HTERT RPE-1 (cell line): ENCODE measurements around the gene FGD5.

Experiments
- in situ Hi-C: fragments of 300-500 bp; cut with MboI; formaldehyde crosslinking; loops from 4 replicates; pipeline ENCODE4 v1.14.3; 2020; ENCODE audit warnings: low sequenced_read_pairs

Gene FGD5

GRCh38 chr3:14826069-14826468 is 7.3 kb downstream of the FGD5 start:
- in situ Hi-C loops = no loop called here

GRCh38 chr3:14827776-14828175 is 9.0 kb downstream of the FGD5 start:
- in situ Hi-C loops = no loop called here

DNA sequence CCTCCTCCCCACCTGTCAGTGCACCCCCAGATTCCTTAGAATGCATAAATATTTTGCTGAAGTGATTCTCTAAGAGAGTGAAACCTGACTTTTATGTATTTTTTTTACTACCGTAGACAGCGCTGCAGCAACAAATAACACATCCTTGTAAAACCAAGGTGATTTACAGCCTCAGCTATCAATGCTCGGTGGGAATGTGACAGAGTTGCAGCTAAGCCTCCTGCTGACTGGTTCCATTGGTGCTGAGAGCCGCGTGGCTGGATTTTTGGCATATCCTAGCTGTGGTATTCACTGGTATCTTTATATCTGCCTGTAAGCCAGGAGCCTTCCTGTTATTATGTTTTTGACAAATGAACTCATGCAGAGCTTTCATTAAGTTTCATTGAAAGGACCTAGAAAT is 11.0 kb downstream of the FGD5 start:
- in situ Hi-C loops = no loop called here

DNA sequence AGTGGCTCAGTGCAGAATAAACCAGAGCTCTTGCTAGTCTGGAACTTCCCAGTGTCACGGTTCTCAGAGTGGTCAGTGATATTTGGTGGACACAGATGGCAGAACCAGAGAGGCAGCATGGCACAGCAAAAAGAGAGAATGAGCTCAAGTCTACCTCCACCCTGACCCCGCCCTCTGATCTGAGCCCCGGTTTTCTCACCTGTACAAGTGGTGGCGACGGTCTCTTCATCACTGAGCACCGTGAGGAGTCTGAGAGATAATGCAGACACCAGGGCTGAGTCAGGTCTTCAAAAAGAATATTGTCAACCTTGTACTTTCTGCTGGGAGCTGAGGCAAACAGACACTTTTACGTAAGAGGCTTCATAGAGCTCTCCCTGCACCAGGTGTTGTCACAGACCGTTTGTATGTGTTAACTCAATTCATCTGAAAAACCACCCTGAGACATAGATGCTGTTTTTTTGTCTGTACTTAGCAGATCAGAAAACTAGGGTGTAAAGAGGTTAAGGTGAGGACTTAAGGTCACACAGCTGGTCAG is 13.2 kb downstream of the FGD5 start:
- in situ Hi-C loops = no loop called here

GRCh38 chr3:14832975-14833722 is 14.4 kb downstream of the FGD5 start:
- in situ Hi-C loops = no loop called here

- in situ Hi-C loops = no loop called here
These were observed 15.4 kb downstream of the FGD5 start for GRCh38 chr3:14834121-14834520.

- in situ Hi-C loops = no loop called here
These were observed 16.2 kb downstream of the FGD5 start for GRCh38 chr3:14834807-14835466.

- in situ Hi-C loops = no loop called here
These were observed 17.3 kb downstream of the FGD5 start for GRCh38 chr3:14836049-14836468.

- in situ Hi-C loops = no loop called here
These were observed 18.6 kb downstream of the FGD5 start for GRCh38 chr3:14837186-14837877.

DNA sequence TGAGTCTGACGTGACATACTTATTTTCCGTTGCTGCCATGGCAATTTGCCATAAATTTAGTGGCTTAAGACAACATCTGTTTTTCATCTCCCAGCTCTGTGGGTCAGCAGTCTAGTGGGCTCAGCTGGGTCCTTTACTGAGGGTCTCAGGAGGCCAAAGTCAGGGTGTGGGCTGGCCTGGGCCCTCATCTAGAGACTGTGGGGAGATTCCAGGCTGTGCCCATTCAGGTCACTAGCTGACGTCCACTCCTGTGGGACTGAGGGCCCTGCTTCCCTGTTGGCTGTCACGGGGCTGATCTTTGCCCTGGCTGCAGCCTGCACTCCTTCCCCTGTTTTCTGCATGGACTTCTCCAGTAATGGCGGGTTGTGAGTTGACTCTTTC is 19.1 kb downstream of the FGD5 start:
- in situ Hi-C loops = no loop called here

DNA sequence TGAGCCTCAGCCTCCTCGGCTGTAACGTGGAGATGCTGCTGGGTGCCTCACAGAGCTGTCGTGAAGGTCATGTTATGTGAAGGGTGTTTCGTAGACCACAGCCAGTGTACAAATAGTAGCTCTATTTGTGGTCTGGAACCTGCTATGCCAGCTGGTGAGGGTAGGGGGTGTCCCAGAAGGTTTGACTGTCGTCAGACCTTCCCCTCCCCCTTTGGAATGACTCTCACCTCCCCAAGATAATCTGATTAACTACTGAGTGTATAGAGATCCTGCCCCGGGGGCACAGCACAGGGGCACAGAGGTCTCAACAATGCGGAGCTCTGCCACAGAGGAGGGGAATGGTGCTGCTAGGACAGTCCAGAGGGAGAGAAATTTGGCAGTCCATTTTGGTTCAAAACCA is 20.5 kb downstream of the FGD5 start:
- in situ Hi-C loops = no loop called here

DNA sequence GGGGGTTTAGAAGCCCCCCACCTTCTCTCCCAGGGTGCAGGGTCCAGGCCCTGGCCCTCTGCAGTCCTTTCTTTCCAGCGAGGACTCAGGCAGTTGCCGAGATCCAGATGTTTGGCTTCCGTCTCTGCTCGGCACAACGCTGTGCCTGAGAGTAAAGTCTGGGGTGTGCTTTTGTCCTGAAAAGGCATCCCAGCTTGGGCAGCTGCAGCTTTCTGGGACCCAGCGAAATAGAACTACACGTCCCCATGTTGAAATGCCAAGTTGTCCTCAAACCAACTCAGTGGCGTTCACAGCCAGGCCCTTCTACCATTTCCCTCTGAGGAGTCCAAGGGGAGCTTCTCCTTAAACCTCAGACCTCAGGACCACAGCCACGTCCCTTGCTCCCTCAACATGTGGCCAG is 23.1 kb downstream of the FGD5 start:
- in situ Hi-C loops = no loop called here

DNA sequence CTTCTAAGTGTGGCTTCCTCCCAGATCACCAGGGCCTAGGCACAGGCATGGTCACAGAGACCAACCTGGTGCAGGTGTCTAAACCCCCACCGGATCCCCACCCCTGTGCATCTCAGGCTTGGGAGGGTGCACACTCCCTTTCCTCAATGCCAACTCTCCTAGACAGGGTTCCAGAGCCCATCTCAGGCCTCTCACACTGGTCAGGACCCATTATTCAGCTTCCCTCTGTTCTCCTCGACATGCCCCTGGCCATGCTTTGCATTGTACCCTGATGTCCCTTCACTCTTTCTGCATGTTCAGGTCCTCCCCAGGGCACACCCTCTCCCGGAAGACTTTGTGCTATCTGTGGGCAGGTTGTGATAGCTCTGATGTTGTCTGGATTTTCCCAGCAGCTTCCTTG is 23.5 kb downstream of the FGD5 start:
- in situ Hi-C loops = no loop called here

DNA sequence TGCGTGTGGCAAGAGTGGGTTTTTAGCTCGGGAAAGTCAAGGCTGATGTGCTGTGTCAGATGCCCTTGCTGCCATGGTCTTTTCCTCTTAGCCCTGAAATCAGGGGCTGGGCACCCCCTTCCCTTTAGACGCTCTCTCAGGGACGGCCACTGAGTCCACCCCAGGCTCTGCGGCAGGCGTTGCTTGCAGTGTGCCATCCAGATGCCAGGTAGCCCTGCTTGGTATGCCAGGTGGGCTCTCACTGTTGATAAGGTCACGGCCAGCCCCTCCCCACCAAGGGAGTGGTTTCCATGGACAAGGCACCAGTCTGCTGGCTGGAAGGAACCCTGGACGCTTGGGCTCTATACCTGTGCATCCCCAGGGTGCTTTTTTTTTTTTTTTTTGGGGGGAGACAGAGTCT is 24.6 kb downstream of the FGD5 start:
- in situ Hi-C loops = no loop called here

GRCh38 chr3:14844386-14845170 is 25.8 kb downstream of the FGD5 start:
- in situ Hi-C loops = no loop called here

GRCh38 chr3:14845180-14845579 is 26.4 kb downstream of the FGD5 start:
- in situ Hi-C loops = no loop called here

DNA sequence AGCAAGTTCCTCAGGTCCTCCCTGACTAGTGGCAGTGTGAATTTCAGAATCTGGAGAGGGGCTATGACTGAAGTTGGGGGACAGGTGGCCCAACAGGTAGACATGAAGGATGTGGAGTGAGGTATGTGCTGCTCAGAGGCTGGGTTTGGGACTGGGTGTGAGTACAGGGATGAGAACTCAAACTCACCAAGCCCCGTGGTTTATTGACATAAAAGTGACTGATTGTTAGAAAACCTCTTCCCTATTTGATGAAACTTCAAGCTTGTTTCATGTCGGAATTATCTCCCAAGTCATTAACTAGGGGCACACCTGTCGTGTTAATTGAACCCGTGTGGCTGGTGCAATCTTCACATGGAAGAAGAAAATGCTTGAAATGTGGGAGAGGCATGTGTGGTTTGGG is 27.1 kb downstream of the FGD5 start:
- in situ Hi-C loops = no loop called here

DNA sequence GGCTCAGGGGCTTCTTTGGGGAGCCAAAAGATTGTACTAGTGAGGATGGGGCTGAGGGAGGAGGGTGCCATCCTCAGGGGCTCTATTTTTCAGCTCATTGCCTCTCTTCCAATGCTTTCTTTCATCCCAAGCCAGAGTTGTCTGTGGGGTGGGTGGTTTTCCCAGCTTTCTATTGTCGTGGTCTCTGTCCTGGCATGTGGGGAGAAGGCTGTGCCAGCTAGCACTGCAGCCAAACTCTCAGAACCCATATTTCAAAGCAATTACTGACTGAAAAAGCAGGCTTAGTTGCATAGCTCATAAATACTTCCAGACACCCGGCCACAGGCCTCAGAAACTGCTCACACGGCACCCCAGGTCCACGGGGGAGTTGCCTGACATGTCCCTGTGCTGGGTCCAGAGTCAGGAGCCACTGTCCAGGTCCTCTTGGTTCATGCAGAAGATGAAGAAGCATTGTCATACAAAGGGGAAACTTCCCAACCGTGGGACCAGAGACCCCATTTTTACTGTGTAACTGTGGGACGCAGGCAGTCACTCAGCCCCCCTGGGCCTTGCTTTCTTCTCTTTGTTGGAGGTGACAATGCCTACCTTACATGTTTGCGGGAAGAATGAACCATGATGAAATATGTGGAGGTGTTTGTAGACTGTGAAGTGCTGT is 27.6 kb downstream of the FGD5 start:
- in situ Hi-C loops = no loop called here

DNA sequence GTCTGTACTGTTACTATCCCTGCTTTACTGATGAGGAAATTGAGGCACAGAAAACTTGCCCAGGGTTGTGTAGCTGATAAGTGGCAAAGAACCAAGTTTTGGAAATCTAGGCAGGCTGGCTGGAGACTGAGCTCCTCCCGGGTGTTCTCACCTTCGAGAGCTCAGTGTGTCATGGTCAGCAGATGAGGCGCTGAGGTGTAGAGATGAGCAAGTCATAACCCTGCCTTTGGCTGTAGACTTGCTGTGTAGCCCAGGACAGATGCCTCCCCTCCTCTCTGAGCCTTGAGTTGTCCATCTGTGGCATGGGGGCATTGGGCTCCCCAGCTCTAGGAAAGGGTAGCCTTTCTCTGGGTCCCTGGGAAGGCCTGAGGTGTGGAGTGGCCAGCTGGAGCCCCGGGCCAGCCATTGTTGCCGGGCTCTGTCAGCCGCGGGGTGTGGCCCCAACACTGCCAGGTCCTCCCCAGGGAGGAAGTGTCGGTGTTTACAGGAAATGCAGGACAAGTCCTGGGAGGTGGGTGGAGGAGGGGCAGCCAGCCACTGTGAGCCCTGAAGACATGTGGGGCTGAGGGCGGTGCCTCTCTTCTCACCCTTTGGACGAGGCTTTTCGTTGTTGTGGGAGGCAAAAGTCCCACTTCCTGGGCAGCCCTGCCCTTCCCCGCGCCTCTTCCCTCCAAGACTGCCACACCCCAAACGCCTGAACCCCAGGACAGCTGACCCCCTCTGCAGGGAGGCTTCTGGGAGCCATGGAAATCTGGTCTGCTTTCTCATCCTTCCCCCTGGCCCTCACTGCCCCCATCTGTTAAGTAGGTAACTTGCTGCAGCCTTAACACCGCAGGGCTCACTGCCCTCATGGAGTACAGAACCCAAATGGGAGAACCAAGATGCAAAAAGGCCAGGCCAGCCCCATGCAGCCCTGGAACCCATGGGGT is 29.1 kb downstream of the FGD5 start:
- in situ Hi-C loops = no loop called here

DNA sequence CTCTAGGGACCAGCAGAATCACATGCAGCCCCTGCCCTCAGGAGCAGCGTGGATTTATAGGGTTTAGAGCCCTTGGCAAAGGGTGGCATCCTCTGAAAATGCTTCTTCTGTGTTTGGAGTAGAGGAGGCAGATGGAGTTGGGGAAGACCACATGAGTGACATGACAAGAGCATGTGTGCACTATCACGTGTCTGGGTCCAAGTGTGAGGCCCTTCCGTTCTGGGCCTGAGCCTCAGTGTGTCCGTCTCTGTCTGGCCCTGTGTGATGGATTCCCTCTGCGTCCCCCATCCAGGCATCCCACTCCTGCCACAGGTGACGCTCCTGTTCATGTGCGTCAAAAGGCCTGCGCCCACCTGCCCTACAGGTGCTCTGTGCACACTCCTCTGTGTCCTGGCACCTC is 30.1 kb downstream of the FGD5 start:
- in situ Hi-C loops = no loop called here
